Endothelial cell of umbilical vein (primary cell): ENCODE data around the gene LRRC8C. TPM values are rescaled to one million over a fixed set of nuclear protein-coding genes. Genes with fewer than 3 reads are reported as not detected.

ENCODE experiments used
- BruUV-seq: library from RNA; stranded (reverse); fragments of 400-500 nt; replicated peaks from 2 replicates; lab custom pipeline; 2021; lab: Mats Ljungman, UMichigan
- CTCF ChIA-PET: fragments of 300-600, 350-600 bp; sonication (Branson Sonifier 250); formaldehyde crosslinking; loops from one replicate; lab custom pipeline; 2021; ENCODE audit warnings: antibody characterized with exemption, inconsistent platforms; lab: Charles Lee
- POLR2A ChIA-PET: fragments of 300-600, 350-600 bp; sonication (Branson Sonifier 250); formaldehyde crosslinking; loops from one replicate; lab custom pipeline; 2021; ENCODE audit warnings: antibody characterized with exemption, inconsistent platforms; lab: Charles Lee
- DNase-seq: peaks from one replicate; pipeline ENCODE4 v3.0.0-alpha.2; 2011; ENCODE audit warnings: low read depth, low spot score
- FAIRE-seq: peaks from 2 replicates; lab custom pipeline; 2011; peaks lifted over from hg19 to GRCh38; lab: Jason Lieb, UNC
- H2AFZ ChIP-seq: 2 replicates; pipeline ENCODE4 v1.6.0; 2012; ENCODE audit warnings: low read depth, low read length, control low read depth, inconsistent platforms
- H3K27ac ChIP-seq: 2 replicates; pipeline ENCODE4 v1.5.1; 2011; ENCODE audit warnings: low read depth, mild to moderate bottlenecking, control low read depth, low read length, moderate library complexity; ENCODE audit not compliant: insufficient read depth
- H3K27me3 ChIP-seq, 2 experiments: 2 replicates each; pipeline versions ENCODE4 v1.6.0 to v1.6.1; 2011; ENCODE audit warnings: low read length in 2 of 2, mixed read lengths in 1 of 2; ENCODE audit not compliant: control insufficient read depth in 2 of 2, insufficient read depth in 2 of 2
- H3K36me3 ChIP-seq, 2 experiments: 2 replicates in 1 of 2; 3 replicates in 1 of 2; pipeline ENCODE4 v1.5.1; 2011; ENCODE audit warnings: low read length in 2 of 2, mild to moderate bottlenecking in 1 of 2, moderate library complexity in 1 of 2; ENCODE audit not compliant: control insufficient read depth in 2 of 2, insufficient read depth in 2 of 2; ENCODE audit errors: extremely low read depth in 1 of 2
- H3K4me1 ChIP-seq: 3 replicates; pipeline ENCODE4 v1.5.1; 2011; ENCODE audit warnings: mild to moderate bottlenecking, low read length; ENCODE audit not compliant: control insufficient read depth, insufficient read depth; ENCODE audit errors: extremely low read depth
- H3K4me2 ChIP-seq: 2 replicates; pipeline ENCODE4 v1.6.1; 2011; ENCODE audit warnings: low read length, control low read depth, mixed read lengths; ENCODE audit not compliant: insufficient read depth
- H3K4me3 ChIP-seq, 3 experiments: fragments of 200-600 bp in 1 of 3; sonication (generic), shearing (Covaris generic) in 1 of 3; replicated peaks in 1 of 3; 2 replicates each; pipeline ENCODE4 v1.5.1; 2011 to 2016; ENCODE audit warnings: control low read depth in 3 of 3, low read length in 3 of 3, mild to moderate bottlenecking in 2 of 3, inconsistent platforms in 1 of 3, low read depth in 1 of 3, moderate library complexity in 1 of 3; ENCODE audit not compliant: insufficient read depth in 1 of 3
- H3K79me2 ChIP-seq: 2 replicates; pipeline ENCODE4 v1.6.0; 2012; ENCODE audit warnings: low read length, inconsistent platforms; ENCODE audit not compliant: control insufficient read depth, insufficient read depth
- H3K9ac ChIP-seq: replicated peaks from 2 replicates; pipeline ENCODE3; 2011; ENCODE audit warnings: low read length, control low read depth; ENCODE audit not compliant: insufficient read depth; ENCODE audit errors: extremely low read depth
- H3K9me1 ChIP-seq: replicated peaks from 3 replicates; pipeline ENCODE4 v1.6.0; 2011; ENCODE audit warnings: mild to moderate bottlenecking, low read length; ENCODE audit not compliant: control insufficient read depth, insufficient read depth; ENCODE audit errors: extremely low read depth
- H3K9me3 ChIP-seq: replicated peaks from 2 replicates; pipeline ENCODE4 v1.5.1; 2012; ENCODE audit warnings: low read length, inconsistent platforms; ENCODE audit not compliant: control insufficient read depth, insufficient read depth
- H4K20me1 ChIP-seq: replicated peaks from 2 replicates; pipeline ENCODE3; 2011; ENCODE audit warnings: mild to moderate bottlenecking, low read length; ENCODE audit not compliant: control insufficient read depth, insufficient read depth; ENCODE audit errors: extremely low read depth
- EZH2 ChIP-seq: IDR thresholded peaks from 2 replicates; pipeline ENCODE4 v1.6.1; 2012; ENCODE audit warnings: borderline replicate concordance, low read depth, mild to moderate bottlenecking, moderate library complexity, low read length, inconsistent platforms; ENCODE audit not compliant: severe bottlenecking
- FOS ChIP-seq: IDR thresholded peaks from 2 replicates; pipeline ENCODE4 v1.6.1; 2011; ENCODE audit warnings: mild to moderate bottlenecking, low read length, moderate library complexity, borderline replicate concordance; ENCODE audit not compliant: insufficient read depth
- GATA2 ChIP-seq: IDR thresholded peaks from 2 replicates; pipeline ENCODE4 v1.7.0; 2011; ENCODE audit warnings: low read depth, mild to moderate bottlenecking, moderate library complexity, mixed read lengths, low read length; ENCODE audit not compliant: insufficient read length, insufficient read depth
- JUN ChIP-seq: IDR thresholded peaks from 2 replicates; pipeline ENCODE4 v1.6.1; 2011; ENCODE audit warnings: borderline replicate concordance, low read depth; ENCODE audit not compliant: insufficient read length, insufficient read depth
- MYC ChIP-seq: IDR thresholded peaks from one replicate; pipeline ENCODE4 v1.6.1; 2011; ENCODE audit warnings: mild to moderate bottlenecking, low read depth, low read length
- POLR2A ChIP-seq: IDR thresholded peaks from 2 replicates; pipeline ENCODE4 v1.6.1; 2012; ENCODE audit warnings: low read depth, mild to moderate bottlenecking, control low read depth, low read length
- POLR2AphosphoS5 ChIP-seq: IDR thresholded peaks from 2 replicates; pipeline ENCODE4 v1.6.1; 2012; ENCODE audit warnings: low read depth, mild to moderate bottlenecking, control low read depth, low read length, moderate library complexity; ENCODE audit not compliant: insufficient read depth
- dilution Hi-C: fragments of 300-500 bp; cut with MboI; formaldehyde crosslinking; loops from one replicate; pipeline ENCODE4 v1.15.0; 2019; ENCODE audit warnings: low sequenced_read_pairs; ENCODE audit not compliant: extremely low pct_ligation_motif_present
- intact Hi-C: fragments of 100-400 bp; cut with micrococcal nuclease; formaldehyde crosslinking; loops from one replicate; pipeline ENCODE4 v1.10.0; 2022
- polyA plus RNA-seq, 4 experiments: library from polyadenylated mRNA; depleted of rRNA in 3 of 4; stranded (reverse) in 3 of 4; unstranded in 1 of 4; fragments of >200 nt; gene quantifications; 2 replicates each; pipeline versions ENCODE4 v1.2.1 to v1.2.3, GENCODE V29; 2011 to 2012; ENCODE audit warnings: missing spikeins in 1 of 4
- total RNA-seq: library from RNA; stranded (reverse); gene quantifications from 2 replicates; pipeline ENCODE4 v1.2.3, GENCODE V29; 2021
- TF ChIP-seq, protein P1 (sequence below), 2 donors: IDR thresholded peaks; 1 replicate in 1 of 2; 2 replicates in 1 of 2; pipeline ENCODE4 v1.5.1; 2011; ENCODE audit warnings: low read length in 2 of 2, mild to moderate bottlenecking in 2 of 2, moderate library complexity in 2 of 2, control low read depth in 1 of 2, inconsistent platforms in 1 of 2, low read depth in 1 of 2; ENCODE audit not compliant: insufficient read depth in 1 of 2; ENCODE audit errors: extremely low read depth in 1 of 2
- TF ChIP-seq, protein P2 (sequence below): IDR thresholded peaks from 2 replicates; pipeline ENCODE4 v1.6.1; 2011; ENCODE audit not compliant: insufficient read depth, insufficient read length

Gene LRRC8C
- total and polyA plus RNA-seq, 2 donors (not counting 3 experiments of a cell fraction or from before 2014, with no cell fraction given): 33.6 to 51.5 TPM

DNA sequence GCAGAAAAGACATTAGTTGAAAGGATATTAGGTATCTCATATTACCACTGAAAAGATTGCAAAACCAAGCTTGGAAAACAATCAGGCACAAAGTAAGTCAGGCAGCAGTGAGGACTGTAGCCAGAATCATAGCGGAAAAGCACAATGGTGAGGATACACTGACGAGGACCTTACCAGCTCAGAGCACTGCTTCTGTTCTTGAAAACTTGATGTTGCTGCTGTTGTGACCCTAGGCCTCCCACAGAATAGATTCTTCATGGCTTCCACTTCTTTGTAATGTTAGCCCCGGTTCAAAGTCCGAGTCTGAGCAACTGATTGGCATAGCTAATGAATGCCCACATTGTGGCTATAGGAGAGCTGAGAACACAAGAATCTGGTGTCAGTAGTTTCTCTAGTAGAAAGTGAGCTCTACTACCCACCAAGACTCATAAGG, 45.2 kb upstream of the LRRC8C start:
- dilution Hi-C loops: no loop called here
- H3K9me1 ChIP-seq: no peaks in the 10 kb centered on the region
- DNase-seq (no peak), FAIRE-seq (no peak)
- CTCF ChIA-PET: no interaction called here
- no peak overlapping the region for H3K27ac ChIP-seq
- no TSS peak for BruUV-seq
- peaks cover 4% of the 10 kb centered on the region for H3K4me1 ChIP-seq
- no peak overlapping the region for H3K9ac ChIP-seq
- H2AFZ ChIP-seq: no peak overlapping the region
- no peak overlapping the region for H3K4me3 ChIP-seq
- peaks cover 0 to 4% of the 10 kb centered on the region in 2 experiments for H3K36me3 ChIP-seq
- POLR2A ChIA-PET: no interaction called here
- intact Hi-C loops: no loop called here
- H3K79me2 ChIP-seq: no peaks in the 10 kb centered on the region
- TF ChIP-seq POLR2AphosphoS5 (no peak), MYC (no peak), EZH2 (no peak), JUN (no peak), GATA2 (no peak), POLR2A (no peak), FOS (no peak)
- TF ChIP-seq, protein P1, sequence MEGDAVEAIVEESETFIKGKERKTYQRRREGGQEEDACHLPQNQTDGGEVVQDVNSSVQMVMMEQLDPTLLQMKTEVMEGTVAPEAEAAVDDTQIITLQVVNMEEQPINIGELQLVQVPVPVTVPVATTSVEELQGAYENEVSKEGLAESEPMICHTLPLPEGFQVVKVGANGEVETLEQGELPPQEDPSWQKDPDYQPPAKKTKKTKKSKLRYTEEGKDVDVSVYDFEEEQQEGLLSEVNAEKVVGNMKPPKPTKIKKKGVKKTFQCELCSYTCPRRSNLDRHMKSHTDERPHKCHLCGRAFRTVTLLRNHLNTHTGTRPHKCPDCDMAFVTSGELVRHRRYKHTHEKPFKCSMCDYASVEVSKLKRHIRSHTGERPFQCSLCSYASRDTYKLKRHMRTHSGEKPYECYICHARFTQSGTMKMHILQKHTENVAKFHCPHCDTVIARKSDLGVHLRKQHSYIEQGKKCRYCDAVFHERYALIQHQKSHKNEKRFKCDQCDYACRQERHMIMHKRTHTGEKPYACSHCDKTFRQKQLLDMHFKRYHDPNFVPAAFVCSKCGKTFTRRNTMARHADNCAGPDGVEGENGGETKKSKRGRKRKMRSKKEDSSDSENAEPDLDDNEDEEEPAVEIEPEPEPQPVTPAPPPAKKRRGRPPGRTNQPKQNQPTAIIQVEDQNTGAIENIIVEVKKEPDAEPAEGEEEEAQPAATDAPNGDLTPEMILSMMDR (IDR thresholded peaks at IDR 0.05; ENCODE audit: extremely low read depth in 1 of 2, insufficient read depth in 1 of 2, low read depth in 1 of 2, low read length in 2 of 2): no peak
- TF ChIP-seq, protein P2, sequence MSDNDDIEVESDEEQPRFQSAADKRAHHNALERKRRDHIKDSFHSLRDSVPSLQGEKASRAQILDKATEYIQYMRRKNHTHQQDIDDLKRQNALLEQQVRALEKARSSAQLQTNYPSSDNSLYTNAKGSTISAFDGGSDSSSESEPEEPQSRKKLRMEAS: no peak
- no peaks in the 10 kb centered on the region for H4K20me1 ChIP-seq
- H3K27me3 ChIP-seq: no peaks in the 10 kb centered on the region
- no peaks in the 10 kb centered on the region for H3K9me3 ChIP-seq
- no peak overlapping the region for H3K4me2 ChIP-seq
